ENCODE measurements around the gene NOL12. TPM values are rescaled to one million over a fixed set of nuclear protein-coding genes. Genes with fewer than 3 reads are reported as not detected.
"Not testable (repeated sequence)": the region's sequence is repeated elsewhere in the genome, so short reads cannot be mapped to it uniquely, and the experiment has no call there.

The NOL12 gene
- total and polyA plus RNA-seq, 3 experiments from 2014 or later: 38.3 to 57.2 (median 53.6) TPM

DNA sequence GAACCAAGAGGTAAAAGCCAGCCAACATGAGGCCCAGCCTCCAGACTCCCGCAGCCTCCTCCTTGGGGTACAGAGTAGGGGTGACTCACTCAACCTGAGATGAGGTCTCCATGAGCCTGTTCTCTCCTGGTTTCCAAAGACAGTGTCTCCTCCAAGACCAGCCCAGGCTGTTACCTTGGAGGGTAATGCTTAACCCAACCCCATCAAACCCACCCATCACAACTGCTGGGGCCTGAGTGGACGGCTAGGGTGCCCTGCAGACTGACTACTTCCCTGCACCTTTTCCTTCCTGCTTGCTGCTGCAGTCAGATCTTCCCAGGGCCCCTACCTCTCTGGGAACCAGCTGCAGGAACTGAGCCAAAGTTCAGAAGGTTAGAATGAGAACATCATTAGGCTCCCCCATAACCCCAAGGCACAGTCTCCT lies 5.1 kb upstream of the NOL12 start:
- POLR2A ChIA-PET: interaction anchor here (0.6 to 1.9 kb wide), 3 partner anchors 23 to 72 kb away, joined by 3 to 10 read pairs (median 10); partner anchors contain the start of genes GGA1 and PDXP
- H3K27ac ChIP-seq (ENCODE audit: low read depth, low read length): no peak overlapping the region

GRCh38 chr22:37681556-37682049 lies 4.5 kb upstream of the NOL12 start:
- Histone ChIP-seq H3K36me3 (ENCODE audit: insufficient read depth, low read length) (no peaks in the 10 kb centered on the region), H3K9me3 (ENCODE audit: low read length) (no peaks in the 10 kb centered on the region), H3K4me1 (ENCODE audit: insufficient read depth, low read length) (peaks cover 19% of the 10 kb centered on the region), H3K4me3 (ENCODE audit: low read length) (no peak overlapping the region), H3K27ac (ENCODE audit: low read depth, low read length) (no peak overlapping the region), H3K27me3 (ENCODE audit: insufficient read depth, low read length, poor library complexity, severe bottlenecking) (no peaks in the 10 kb centered on the region)
- Mint-ChIP-seq H3K36me3 (peaks cover 0 to 19% (median 4%) of the 10 kb centered on the region in 3 donors), H3K4me1 (peaks cover 22 to 38% (median 35%) of the 10 kb centered on the region in 3 donors), H3K9me3 (no peaks in the 10 kb centered on the region), H3K27me3 (peaks cover 0 to 1% of the 10 kb centered on the region in 2 donors), H3K4me3 (peak overlapping the region in 3 of 7 donors; percentile 7 to 73 (median 15)), H3K27ac (peak overlapping the region; percentile 3 to 83 (median 54))
- POLR2A ChIA-PET: interaction anchor here (0.6 to 1.9 kb wide), 4 partner anchors 23 to 72 kb away, joined by 3 to 10 read pairs (median 6); partner anchors contain the start of genes GGA1 and PDXP
- peak; percentile 47 to 81 (median 66) for DNase-seq
- CTCF ChIA-PET: interaction anchor here (0.8 to 16.7 kb wide), 20 partner anchors 11 to 182 kb away, joined by 3 to 375 read pairs (median 6); partner anchors contain the start of genes GGA1, PDXP and SH3BP1

More for the DNA sequence above, 5.1 kb upstream of the NOL12 start:
- peak overlapping the region in 2 of 8 donors; percentile 66 to 68 for H3K27ac Mint-ChIP-seq
- H3K9me3 ChIP-seq (ENCODE audit: low read length): no peaks in the 10 kb centered on the region
- peaks cover 18% of the 10 kb centered on the region for H3K4me1 ChIP-seq (ENCODE audit: insufficient read depth, low read length)
- H3K36me3 ChIP-seq (ENCODE audit: insufficient read depth, low read length): no peaks in the 10 kb centered on the region
- H3K4me1 Mint-ChIP-seq: peaks cover 22 to 36% (median 32%) of the 10 kb centered on the region in 3 donors
- H3K4me3 Mint-ChIP-seq: peak overlapping the region in 1 of 7 donors; percentile 73
- H3K36me3 Mint-ChIP-seq: peaks cover 0 to 17% (median 4%) of the 10 kb centered on the region in 3 donors
- no peak overlapping the region for H3K4me3 ChIP-seq (ENCODE audit: low read length)
- peaks cover 0 to 1% of the 10 kb centered on the region in 2 donors for H3K27me3 Mint-ChIP-seq
- CTCF ChIA-PET: interaction anchor here (0.8 to 16.7 kb wide), 18 partner anchors 10 to 182 kb away, joined by 3 to 375 read pairs (median 7); partner anchors contain the start of genes GGA1, PDXP and SH3BP1
- DNase-seq: no peak
- H3K27me3 ChIP-seq (ENCODE audit: insufficient read depth, low read length, poor library complexity, severe bottlenecking): no peaks in the 10 kb centered on the region
- no peaks in the 10 kb centered on the region for H3K9me3 Mint-ChIP-seq

- Histone ChIP-seq H3K4me1 (ENCODE audit: insufficient read depth, low read length) (peaks cover 23% of the 10 kb centered on the region), H3K9me3 (ENCODE audit: low read length) (no peaks in the 10 kb centered on the region), H3K4me3 (ENCODE audit: low read length) (no peak overlapping the region), H3K27ac (ENCODE audit: low read depth, low read length) (no peak overlapping the region), H3K27me3 (ENCODE audit: insufficient read depth, low read length, poor library complexity, severe bottlenecking) (no peaks in the 10 kb centered on the region), H3K36me3 (ENCODE audit: insufficient read depth, low read length) (peaks cover 16% of the 10 kb centered on the region)
- Mint-ChIP-seq H3K36me3 (peaks cover 0 to 28% (median 0%) of the 10 kb centered on the region in 3 donors), H3K4me3 (peak overlapping the region in 6 of 7 donors; percentile 32 to 97 (median 92)), H3K4me1 (peaks cover 28 to 41% (median 39%) of the 10 kb centered on the region in 3 donors), H3K27ac (peak overlapping the region in 3 of 8 donors; percentile 32 to 96 (median 43)), H3K9me3 (no peaks in the 10 kb centered on the region), H3K27me3 (peaks cover 0 to 1% of the 10 kb centered on the region in 2 donors)
- ChIA-PET POLR2A (interaction anchor here (0.7 to 1.9 kb wide), 5 partner anchors 8 to 705 kb away, joined by 3 to 7 read pairs (median 6); partner anchors contain the start of gene PDXP), CTCF (interaction anchor here (0.7 to 16.7 kb wide), 11 partner anchors 9 to 78 kb away, joined by 3 to 375 read pairs (median 7); partner anchors contain the start of genes GGA1, LGALS1, PDXP and SH3BP1)
- DNase-seq: no peak
Measured at GRCh38 chr22:37684803-37685615, 1.1 kb upstream of the NOL12 start.

- Mint-ChIP-seq H3K4me3 (peak overlapping the region in 1 of 7 donors; percentile 34), H3K9me3 (no peaks in the 10 kb centered on the region), H3K4me1 (peaks cover 24 to 30% (median 29%) of the 10 kb centered on the region in 3 donors), H3K36me3 (peaks cover 7 to 70% (median 8%) of the 10 kb centered on the region in 3 donors), H3K27me3 (peaks cover 0 to 1% of the 10 kb centered on the region in 2 donors), H3K27ac (peak overlapping the region in 1 of 8 donors; percentile 50)
- H3K9me3 ChIP-seq (ENCODE audit: low read length): no peaks in the 10 kb centered on the region
- H3K4me1 ChIP-seq (ENCODE audit: insufficient read depth, low read length): peaks cover 15% of the 10 kb centered on the region
- no peak overlapping the region for H3K4me3 ChIP-seq (ENCODE audit: low read length)
- H3K27ac ChIP-seq (ENCODE audit: low read depth, low read length): no peak overlapping the region
- CTCF ChIA-PET: interaction anchor here (16.7 kb wide), 1 partner anchor 52 kb away, joined by 375 read pairs; the partner anchor contains the start of gene SH3BP1
- no peak for DNase-seq
- no peaks in the 10 kb centered on the region for H3K27me3 ChIP-seq (ENCODE audit: insufficient read depth, low read length, poor library complexity, severe bottlenecking)
- POLR2A ChIA-PET: no interaction called here
- peaks cover 39% of the 10 kb centered on the region for H3K36me3 ChIP-seq (ENCODE audit: insufficient read depth, low read length)
Measured at GRCh38 chr22:37690407-37690806, 4.3 kb downstream of the NOL12 start.

DNA sequence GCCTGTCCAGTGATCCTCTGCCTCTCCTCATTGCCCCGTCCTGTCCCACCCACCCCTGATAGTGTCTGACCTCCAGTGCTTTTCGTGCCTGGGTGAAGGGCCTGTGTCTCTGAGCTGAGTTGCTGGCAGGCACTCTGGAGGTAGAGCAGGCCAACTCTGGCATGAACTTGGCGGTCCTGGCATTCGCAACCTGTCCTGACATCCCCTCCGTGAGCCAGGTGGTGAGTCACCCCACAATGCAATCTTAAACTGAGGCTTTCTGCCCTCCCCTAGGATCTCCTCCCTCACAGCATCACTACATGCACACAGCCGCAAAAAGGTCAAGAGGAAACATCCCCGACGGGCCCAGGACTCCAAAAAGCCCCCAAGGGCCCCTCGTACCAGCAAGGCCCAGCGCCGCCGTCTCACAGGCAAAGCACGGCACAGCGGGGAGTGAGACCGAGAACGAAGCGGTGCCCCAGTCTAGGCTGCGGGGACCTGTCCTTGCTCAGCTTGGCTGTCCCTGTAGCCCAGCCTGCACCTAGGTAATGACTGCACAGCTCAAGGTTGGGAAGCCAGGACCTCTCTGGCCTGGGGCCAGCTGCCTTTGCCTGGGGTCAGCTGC lies 4.9 kb downstream of the NOL12 start:
- CTCF ChIA-PET: no interaction called here
- peaks cover 7 to 75% (median 11%) of the 10 kb centered on the region in 3 donors for H3K36me3 Mint-ChIP-seq
- POLR2A ChIA-PET: interaction anchor here (1.1 kb wide), 1 partner anchor 33 kb away, joined by 4 read pairs; the partner anchor contains the start of gene PDXP
- H3K4me3 Mint-ChIP-seq: peak overlapping the region in 1 of 7 donors; percentile 50
- no peak overlapping the region for H3K27ac ChIP-seq (ENCODE audit: low read depth, low read length)
- H3K4me3 ChIP-seq (ENCODE audit: low read length): no peak overlapping the region
- no peak overlapping the region for H3K27ac Mint-ChIP-seq
- H3K36me3 ChIP-seq (ENCODE audit: insufficient read depth, low read length): peaks cover 39% of the 10 kb centered on the region
- no peaks in the 10 kb centered on the region for H3K27me3 Mint-ChIP-seq
- H3K4me1 ChIP-seq (ENCODE audit: insufficient read depth, low read length): peaks cover 14% of the 10 kb centered on the region
- no peak for DNase-seq
- no peaks in the 10 kb centered on the region for H3K27me3 ChIP-seq (ENCODE audit: insufficient read depth, low read length, poor library complexity, severe bottlenecking)
- H3K4me1 Mint-ChIP-seq: peaks cover 25 to 30% (median 29%) of the 10 kb centered on the region in 3 donors
- H3K9me3 Mint-ChIP-seq: no peaks in the 10 kb centered on the region
- no peaks in the 10 kb centered on the region for H3K9me3 ChIP-seq (ENCODE audit: low read length)

DNA sequence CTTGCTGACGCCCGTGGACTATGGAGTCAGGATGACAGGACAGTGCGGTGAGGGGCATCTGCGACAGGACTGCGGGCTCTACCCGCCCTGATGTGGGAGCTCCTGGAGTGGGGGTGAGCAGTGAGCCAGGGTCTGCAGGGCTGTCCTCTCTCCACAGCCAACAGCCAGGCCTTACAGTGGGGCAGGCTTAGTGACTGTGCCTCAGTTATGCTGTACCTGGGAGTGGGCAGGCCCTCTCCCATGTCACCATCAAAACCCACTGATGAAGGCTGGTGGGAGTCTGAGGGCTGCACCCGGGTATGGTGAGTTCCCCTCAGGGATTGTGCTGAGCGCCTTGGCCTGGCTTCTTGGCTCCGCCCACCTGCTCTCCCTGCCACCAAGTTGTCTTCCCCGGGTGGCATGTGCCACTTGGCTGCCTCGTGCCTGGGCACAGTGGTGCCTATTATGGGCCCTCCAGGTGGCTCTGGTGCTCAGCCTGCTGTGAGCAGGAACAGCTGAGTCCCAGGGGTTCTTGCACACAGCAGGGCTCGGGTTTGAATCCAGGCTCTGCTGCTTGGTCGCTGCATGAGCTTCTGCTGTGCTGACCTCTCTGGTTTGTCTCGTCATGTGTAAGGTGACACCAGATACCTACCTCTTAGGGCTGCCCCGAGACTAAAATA lies 6.6 kb downstream of the NOL12 start:
- H3K9me3 ChIP-seq (ENCODE audit: low read length): no peaks in the 10 kb centered on the region
- no peaks in the 10 kb centered on the region for H3K9me3 Mint-ChIP-seq
- peaks cover 7 to 64% (median 11%) of the 10 kb centered on the region in 3 donors for H3K36me3 Mint-ChIP-seq
- peaks cover 7% of the 10 kb centered on the region for H3K4me1 ChIP-seq (ENCODE audit: insufficient read depth, low read length)
- no peaks in the 10 kb centered on the region for H3K27me3 ChIP-seq (ENCODE audit: insufficient read depth, low read length, poor library complexity, severe bottlenecking)
- no peak overlapping the region for H3K4me3 ChIP-seq (ENCODE audit: low read length)
- no peak overlapping the region for H3K27ac ChIP-seq (ENCODE audit: low read depth, low read length)
- H3K36me3 ChIP-seq (ENCODE audit: insufficient read depth, low read length): peaks cover 39% of the 10 kb centered on the region
- H3K27ac Mint-ChIP-seq: peak overlapping the region in 2 of 8 donors; percentile 42 to 80
- DNase-seq: no peak
- H3K27me3 Mint-ChIP-seq: no peaks in the 10 kb centered on the region
- no peak overlapping the region for H3K4me3 Mint-ChIP-seq
- H3K4me1 Mint-ChIP-seq: peaks cover 16 to 22% (median 19%) of the 10 kb centered on the region in 3 donors
- ChIA-PET CTCF (interaction anchor here (0.9 kb wide), 1 partner anchor 86 kb away, joined by 4 read pairs; no protein-coding TSS in a partner anchor), POLR2A (no interaction called here)

DNA sequence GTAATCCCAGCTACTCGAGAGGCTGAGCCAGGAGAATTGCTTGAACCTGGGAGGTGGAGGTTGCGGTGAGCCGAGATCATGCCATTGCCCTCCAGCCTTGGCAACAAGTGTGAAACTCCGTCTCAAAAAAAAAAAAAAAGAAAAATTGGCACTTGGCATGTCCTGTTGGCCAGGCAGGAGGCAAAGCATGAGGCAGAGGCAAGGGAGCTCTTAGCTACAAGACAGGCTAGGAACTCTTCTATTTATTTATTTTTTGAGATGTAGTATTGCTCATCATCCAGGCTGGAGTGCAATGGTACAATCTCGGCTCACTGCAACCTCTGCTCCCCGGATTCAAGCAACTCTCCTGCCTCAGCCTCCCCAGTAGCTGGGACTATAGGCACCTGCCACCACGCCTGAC lies 8.0 kb downstream of the NOL12 start:
- peaks cover 27% of the 10 kb centered on the region for H3K36me3 ChIP-seq (ENCODE audit: insufficient read depth, low read length)
- not testable (repeated sequence) for H3K9me3 Mint-ChIP-seq, DNase-seq

More for the DNA sequence above, 8.0 kb downstream of the NOL12 start:
- peaks cover 8 to 13% (median 11%) of the 10 kb centered on the region in 3 donors for H3K4me1 Mint-ChIP-seq
- peaks cover 7 to 54% (median 11%) of the 10 kb centered on the region in 3 donors for H3K36me3 Mint-ChIP-seq
- H3K9me3 ChIP-seq (ENCODE audit: low read length); H3K4me3 ChIP-seq (ENCODE audit: low read length); H3K27me3 ChIP-seq (ENCODE audit: insufficient read depth, low read length, poor library complexity, severe bottlenecking); H3K27me3 Mint-ChIP-seq; H3K4me1 ChIP-seq (ENCODE audit: insufficient read depth, low read length); H3K27ac Mint-ChIP-seq; POLR2A ChIA-PET; H3K27ac ChIP-seq (ENCODE audit: low read depth, low read length); H3K4me3 Mint-ChIP-seq: not testable (repeated sequence)
- CTCF ChIA-PET: interaction anchor here (0.9 to 1.0 kb wide), 2 partner anchors 51 to 87 kb away, joined by 4 read pairs; no protein-coding TSS in a partner anchor
